ENCODE results near the gene TUBA1C. TPM values are rescaled to one million over a fixed set of nuclear protein-coding genes. Genes with fewer than 3 reads are reported as not detected.

Gene TUBA1C
- total and polyA plus RNA-seq, 12 donors: 30.1 to 292 (median 93.3) TPM

DNA sequence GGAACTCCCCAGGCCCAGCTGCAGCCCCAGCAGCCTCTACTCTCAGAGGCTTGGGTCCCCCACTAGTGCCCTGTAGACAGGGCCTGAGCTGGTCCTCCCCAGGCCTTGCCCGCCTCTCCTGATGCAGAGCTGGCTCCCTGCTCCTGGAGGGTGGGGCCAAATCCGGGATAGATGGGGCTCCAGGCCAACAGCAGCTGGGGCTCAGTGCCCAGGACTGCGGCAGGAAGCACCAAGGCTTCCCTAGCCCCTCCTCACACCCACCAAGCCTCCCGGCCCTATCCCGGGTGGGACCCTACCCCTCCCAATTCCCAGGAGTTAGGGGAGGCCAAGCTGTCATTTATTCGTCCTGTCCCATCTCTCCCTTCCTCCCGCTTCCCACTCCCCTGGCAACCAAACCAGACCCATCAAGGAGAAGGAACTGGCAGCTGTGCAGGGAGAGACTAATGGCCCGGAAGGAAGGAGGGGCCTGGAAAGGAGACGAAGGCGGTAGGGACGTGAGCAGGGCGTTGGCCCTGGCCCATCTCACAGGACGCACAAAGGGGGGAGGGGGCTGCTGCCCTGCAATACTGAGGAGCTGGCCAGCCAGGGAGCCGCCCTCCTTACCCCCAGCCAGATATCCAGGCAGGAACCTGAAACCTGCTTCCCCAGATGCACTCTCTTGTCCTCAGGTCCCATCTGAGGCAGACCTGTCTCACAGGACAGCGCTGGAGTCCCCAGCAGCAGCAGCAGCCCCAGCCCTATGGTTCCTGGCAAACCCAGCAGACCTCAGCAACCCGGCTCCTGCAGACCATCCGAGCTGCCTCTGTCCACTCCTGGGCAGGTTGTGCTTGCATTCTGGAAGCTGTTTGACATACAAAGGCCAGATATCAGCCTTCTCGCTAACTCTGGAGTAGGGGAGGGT lies 28.4 kb downstream of the TUBA1C start:
- 34 to 52% (median 47%) methylated on average over 7 to 18 of the region's 18 CpGs for WGBS, 4 donors
- Histone ChIP-seq H3K9me3 (replicated peaks in 1 of 3) (no peaks in the 10 kb centered on the region), H3K4me1 (replicated peaks in 1 of 2) (peaks cover 15 to 17% of the 10 kb centered on the region in 2 donors), H3K27me3 (peaks cover 30% of the 10 kb centered on the region), H3K27ac (peak overlapping the region in 1 of 5 donors; percentile 38), H3K36me3 (replicated peaks in 1 of 2) (no peaks in the 10 kb centered on the region), H3K4me3 (no peak overlapping the region)
- intact Hi-C loops (cut with DNase I): no loop called here
- TF ChIP-seq POLR2A (IDR thresholded peaks at IDR 0.05): no peak
- no peak for TF ChIP-seq CTCF (IDR thresholded peaks at IDR 0.05)
- peak in 1 of 7 donors; percentile 10 for DNase-seq

- H3K27me3 ChIP-seq: peaks cover 39% of the 10 kb centered on the region
- H3K4me3 ChIP-seq: no peak overlapping the region
- WGBS, 4 donors: 76 to 80% (median 77%) methylated on average over 5 to 8 of the region's 8 CpGs
- no peak overlapping the region for H3K27ac ChIP-seq
- intact Hi-C loops (cut with DNase I): no loop called here
- no peaks in the 10 kb centered on the region for H3K9me3 ChIP-seq (replicated peaks in 1 of 3)
- TF ChIP-seq POLR2A (IDR thresholded peaks at IDR 0.05): no peak
- TF ChIP-seq CTCF (IDR thresholded peaks at IDR 0.05): no peak
- H3K4me1 ChIP-seq (replicated peaks in 1 of 2): peaks cover 15 to 17% of the 10 kb centered on the region in 2 donors
- peak in 2 of 7 donors; percentile 8 to 48 for DNase-seq
- H3K36me3 ChIP-seq (replicated peaks in 1 of 2): no peaks in the 10 kb centered on the region
Observed at GRCh38 chr12:49294086-49294803, 29.4 kb downstream of the TUBA1C start.

GRCh38 chr12:49294804-49295081 lies 29.9 kb downstream of the TUBA1C start:
- 45 to 79% (median 60%) methylated on average over 1 to 5 of the region's 5 CpGs; no CpG with 5 or more reads in 1 of the 4 donors for WGBS, 4 donors
- Histone ChIP-seq H3K4me1 (replicated peaks in 1 of 2) (peaks cover 15 to 17% of the 10 kb centered on the region in 2 donors), H3K36me3 (replicated peaks in 1 of 2) (no peaks in the 10 kb centered on the region), H3K9me3 (replicated peaks in 1 of 3) (no peaks in the 10 kb centered on the region), H3K4me3 (no peak overlapping the region), H3K27me3 (peaks cover 39% of the 10 kb centered on the region), H3K27ac (no peak overlapping the region)
- intact Hi-C loops (cut with DNase I): no loop called here
- DNase-seq: peak in 1 of 7 donors; percentile 39
- TF ChIP-seq POLR2A (IDR thresholded peaks at IDR 0.05) (no peak), CTCF (IDR thresholded peaks at IDR 0.05) (no peak)
